Breast epithelium (tissue), 4 donors: Measurements from ENCODE around the gene BCL2L13. TPM values are rescaled to one million over a fixed set of nuclear protein-coding genes. Genes with fewer than 3 reads are reported as not detected.

Source experiments
- DNase-seq, 2 donors: peaks; one replicate each; pipeline ENCODE4 v3.0.0-alpha.2; 2019; ENCODE audit warnings: low spot score in 2 of 2
- H3K27ac ChIP-seq, 2 donors: fragments of 200-600 bp; sonication (generic) in 1 of 2; one replicate each; pipeline ENCODE4 v1.5.1; 2016 to 2019; ENCODE audit warnings: mild to moderate bottlenecking in 1 of 2
- H3K27me3 ChIP-seq, 2 donors: fragments of 200-600 bp; sonication (generic) in 1 of 2; one replicate each; pipeline versions ENCODE4 v1.5.1 to v1.6.0; 2017 to 2019; ENCODE audit warnings: control low read depth in 1 of 2, mild to moderate bottlenecking in 1 of 2
- H3K36me3 ChIP-seq: fragments of 200-600 bp; one replicate; pipeline ENCODE4 v1.5.1; 2019
- H3K4me1 ChIP-seq, 2 donors: fragments of 200-600 bp; sonication (generic); one replicate each; pipeline ENCODE4 v1.5.1; 2016 to 2019; ENCODE audit warnings: control low read depth in 1 of 2
- H3K4me3 ChIP-seq, 3 donors: fragments of 200-600 bp; sonication (generic); 1 replicate in 2 of 3; 2 replicates in 1 of 3; pipeline ENCODE4 v1.5.1; 2016 to 2019; ENCODE audit warnings: mild to moderate bottlenecking in 3 of 3, moderate library complexity in 2 of 3
- H3K9me3 ChIP-seq, 2 donors: fragments of 200-600 bp; sonication (generic) in 1 of 2; one replicate each; pipeline ENCODE4 v1.5.1; 2016 to 2019; ENCODE audit warnings: control low read depth in 1 of 2
- CTCF ChIP-seq, 3 donors: fragments of 450-650 bp; IDR thresholded peaks; one replicate each; pipeline ENCODE4 v1.5.1; 2016 to 2017; ENCODE audit warnings: antibody characterized with exemption in 3 of 3, mild to moderate bottlenecking in 3 of 3, moderate library complexity in 3 of 3
- POLR2A ChIP-seq: fragments of 450-650 bp; IDR thresholded peaks from one replicate; pipeline ENCODE4 v1.6.1; 2016; ENCODE audit warnings: antibody characterized with exemption, mild to moderate bottlenecking, moderate library complexity
- POLR2AphosphoS5 ChIP-seq, 3 donors: sonication (generic); formaldehyde crosslinking; IDR thresholded peaks; one replicate each; pipeline ENCODE4 v1.6.1; 2017; ENCODE audit warnings: antibody characterized with exemption in 3 of 3
- intact Hi-C: fragments of 100-400 bp; cut with DNase I; formaldehyde crosslinking; loops from one replicate; pipeline ENCODE4 v1.15.1; 2023; ENCODE audit warnings: low total_unique reads
- total RNA-seq, 3 donors: library from RNA; depleted of rRNA; stranded (reverse); fragments of >200 nt; gene quantifications; one replicate each; pipeline ENCODE4 v1.1.0, GENCODE V29; 2016

Gene BCL2L13
- total RNA-seq, 3 donors from 2014 or later: 46.9 to 140 (median 61.6) TPM

DNA sequence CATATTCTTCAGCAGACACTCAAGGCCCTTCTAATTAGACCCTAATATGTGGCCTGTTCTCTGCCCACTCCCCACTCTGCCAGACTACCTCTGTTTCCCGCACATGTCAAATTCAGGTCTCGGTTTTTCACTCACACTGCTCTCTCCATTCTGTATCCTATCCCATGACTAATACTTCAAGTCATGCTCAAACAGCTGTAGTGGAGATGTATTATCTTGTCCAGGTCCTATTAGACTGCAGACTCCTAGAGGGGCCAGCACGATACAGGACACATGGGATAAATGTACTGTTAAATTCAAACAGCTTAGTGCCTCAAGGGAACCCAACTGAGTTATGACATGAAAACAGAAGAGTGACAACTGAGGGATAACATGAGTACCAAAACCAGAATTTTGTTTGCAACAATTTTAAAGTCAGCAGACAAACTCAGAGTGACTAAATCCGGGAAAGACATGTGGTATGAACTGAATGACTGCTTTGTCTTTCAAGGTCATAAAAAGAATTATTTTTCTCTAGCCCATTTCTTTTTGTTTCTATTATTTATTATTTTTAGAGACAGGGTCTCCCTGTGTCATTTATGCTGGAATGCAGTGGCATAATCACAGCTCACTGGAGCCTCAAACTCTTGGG, 30.6 kb upstream of the BCL2L13 start:
- Histone ChIP-seq H3K36me3 (peaks cover 7% of the 10 kb centered on the region), H3K9me3 (no peaks in the 10 kb centered on the region), H3K4me1 (no peaks in the 10 kb centered on the region), H3K4me3 (no peak overlapping the region), H3K27me3 (no peaks in the 10 kb centered on the region), H3K27ac (no peak overlapping the region)
- no peak for TF ChIP-seq CTCF (IDR thresholded peaks at IDR 0.05)
- TF ChIP-seq POLR2A: no peak
- no peak for TF ChIP-seq POLR2AphosphoS5 (IDR thresholded peaks at IDR 0.05)
- no peak for DNase-seq
- intact Hi-C loops: no loop called here

GRCh38 chr22:17612057-17612456, 26.5 kb upstream of the BCL2L13 start:
- Histone ChIP-seq H3K27ac (no peak overlapping the region), H3K4me1 (no peaks in the 10 kb centered on the region), H3K27me3 (no peaks in the 10 kb centered on the region), H3K36me3 (peaks cover 7% of the 10 kb centered on the region), H3K4me3 (no peak overlapping the region), H3K9me3 (no peaks in the 10 kb centered on the region)
- intact Hi-C loops: no loop called here
- no peak for TF ChIP-seq POLR2A
- TF ChIP-seq CTCF (IDR thresholded peaks at IDR 0.05): no peak
- TF ChIP-seq POLR2AphosphoS5 (IDR thresholded peaks at IDR 0.05): no peak
- no peak for DNase-seq

DNA sequence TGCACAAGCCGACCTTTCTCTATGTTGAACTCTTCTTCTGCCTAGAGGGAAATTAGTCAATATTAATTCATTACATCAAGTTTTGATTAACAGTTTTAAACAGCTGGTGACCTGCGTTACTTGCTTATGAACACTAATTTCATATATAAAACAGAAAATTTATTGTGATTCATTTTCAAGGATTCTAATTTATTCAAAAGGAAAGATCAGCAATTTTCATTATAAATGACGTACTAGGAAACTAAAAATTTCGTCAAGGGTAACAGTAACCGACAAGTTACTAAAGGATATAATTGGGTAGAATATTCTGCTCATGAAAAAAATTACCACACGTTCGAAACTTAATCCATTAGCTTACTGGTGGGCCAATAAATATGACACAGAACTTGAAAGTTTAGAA, 25.3 kb upstream of the BCL2L13 start:
- Histone ChIP-seq H3K27ac (no peak overlapping the region), H3K9me3 (no peaks in the 10 kb centered on the region), H3K4me3 (no peak overlapping the region), H3K27me3 (no peaks in the 10 kb centered on the region), H3K4me1 (no peaks in the 10 kb centered on the region), H3K36me3 (peaks cover 7% of the 10 kb centered on the region)
- DNase-seq: no peak
- TF ChIP-seq POLR2AphosphoS5 (IDR thresholded peaks at IDR 0.05) (no peak), POLR2A (no peak), CTCF (IDR thresholded peaks at IDR 0.05) (no peak)
- intact Hi-C loops: no loop called here

GRCh38 chr22:17627961-17628405, 10.6 kb upstream of the BCL2L13 start:
- peaks cover 0 to 12% of the 10 kb centered on the region in 2 donors for H3K4me1 ChIP-seq
- TF ChIP-seq CTCF (IDR thresholded peaks at IDR 0.05) (no peak), POLR2AphosphoS5 (IDR thresholded peaks at IDR 0.05) (no peak), POLR2A (no peak)
- H3K27ac ChIP-seq: peak overlapping the region; percentile 92 to 95
- H3K36me3 ChIP-seq: no peaks in the 10 kb centered on the region
- no peaks in the 10 kb centered on the region for H3K27me3 ChIP-seq
- peak in 1 of 2 donors; percentile 20 for DNase-seq
- peak overlapping the region; percentile 88 to 100 (median 95) for H3K4me3 ChIP-seq
- intact Hi-C loops: no loop called here
- H3K9me3 ChIP-seq: no peaks in the 10 kb centered on the region

DNA sequence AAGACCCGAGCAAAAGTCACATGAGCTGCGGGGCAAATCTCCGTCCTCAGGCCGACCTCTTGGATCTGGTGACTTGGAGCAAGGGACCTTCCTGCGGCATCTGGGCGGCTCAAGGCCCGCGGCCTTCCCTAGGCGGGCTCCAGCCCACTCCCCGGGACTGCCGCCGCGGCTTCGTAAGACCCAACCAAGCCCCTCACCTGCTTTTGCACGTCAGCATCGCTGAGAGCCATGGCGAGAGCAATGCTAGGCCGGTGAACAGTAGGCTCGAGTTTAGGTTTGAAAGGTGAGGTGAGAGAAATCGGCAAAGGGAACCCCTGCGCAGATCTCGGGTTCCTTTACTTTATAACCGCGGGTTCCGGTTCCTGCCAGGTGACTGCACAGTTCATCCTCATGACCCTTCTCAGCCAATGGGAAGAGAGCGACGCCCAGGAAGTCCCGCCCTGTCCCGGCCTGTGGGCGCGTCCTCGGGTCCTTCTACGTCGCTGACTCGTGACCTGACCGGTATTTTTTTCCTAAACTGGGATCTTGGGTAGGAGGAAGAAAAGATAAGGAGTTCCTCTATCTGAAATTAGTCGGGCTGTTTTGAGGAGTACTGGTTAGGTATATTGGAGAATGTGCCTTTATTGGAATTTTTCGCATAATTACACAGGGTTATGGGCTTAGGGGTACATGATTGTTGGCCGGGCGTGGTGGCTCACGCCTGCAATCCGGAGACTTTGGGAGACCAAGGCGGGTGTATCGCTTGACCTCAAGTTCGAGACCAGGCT, 10.0 kb upstream of the BCL2L13 start, which contains the start of gene ATP6V1E1:
Gene ATP6V1E1, minus strand, starts transcription at position 344 of the 767 bp plus-strand sequence. Its CDS starts 114 bp downstream, at position 230.
- peaks cover 0 to 12% of the 10 kb centered on the region in 2 donors for H3K4me1 ChIP-seq
- no peaks in the 10 kb centered on the region for H3K27me3 ChIP-seq
- peak within 1 kb of the TSS; percentile 88 to 100 (median 95) for H3K4me3 ChIP-seq
- peak within 1 kb of the TSS; percentile 92 to 95 for H3K27ac ChIP-seq
- H3K9me3 ChIP-seq: no peaks in the 10 kb centered on the region
- intact Hi-C loops: no loop called here
- TF ChIP-seq CTCF (IDR thresholded peaks at IDR 0.05) (no peak), POLR2A (peak; percentile 74), POLR2AphosphoS5 (IDR thresholded peaks at IDR 0.05) (peak; percentile 73 to 96 (median 89))
- peak; percentile 96 to 98 for DNase-seq
- no peaks in the 10 kb centered on the region for H3K36me3 ChIP-seq
